Measurements from ENCODE around the gene GNAT1. TPM values are rescaled to one million over a fixed set of nuclear protein-coding genes. Genes with fewer than 3 reads are reported as not detected.

GNAT1 gene
- polyA plus RNA-seq, 1 experiment: not detected

DNA sequence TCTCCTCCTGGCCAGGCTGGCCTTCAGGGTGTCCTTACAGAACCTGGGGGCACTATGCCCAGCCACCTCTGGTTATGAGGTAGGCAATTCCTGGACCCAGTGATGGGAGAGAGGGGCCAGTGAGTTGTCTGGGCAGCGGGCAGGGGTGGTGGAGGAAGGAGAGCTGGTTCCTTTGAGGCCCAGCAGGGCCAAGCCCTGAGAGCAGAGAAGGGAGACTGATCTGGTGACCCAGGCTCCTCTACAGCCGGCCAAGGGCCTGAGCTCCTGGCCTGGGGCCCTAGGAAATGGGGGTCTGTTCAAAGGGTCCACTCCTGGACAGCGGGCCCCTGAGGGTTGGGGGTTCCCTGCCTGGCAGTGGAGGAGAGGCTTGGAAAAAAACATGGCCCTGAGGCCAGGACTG lies 21.6 kb downstream of the GNAT1 start:
- Histone ChIP-seq H3K27ac (ENCODE audit: low read depth, low read length) (no peak overlapping the region), H3K9me3 (ENCODE audit: control insufficient read depth, insufficient read depth, low read length) (no peaks in the 10 kb centered on the region), H3K4me3 (ENCODE audit: low read depth, low read length) (no peak overlapping the region), H3K27me3 (ENCODE audit: control insufficient read depth, insufficient read depth, low read length) (peaks cover 15% of the 10 kb centered on the region)
- ChIA-PET POLR2A (no interaction called here), CTCF (interaction anchor here (2.0 to 6.8 kb wide), 3 partner anchors 12 to 18 kb away, joined by 9 to 46 read pairs (median 14); no protein-coding TSS in a partner anchor)
- TF ChIP-seq, protein P1, sequence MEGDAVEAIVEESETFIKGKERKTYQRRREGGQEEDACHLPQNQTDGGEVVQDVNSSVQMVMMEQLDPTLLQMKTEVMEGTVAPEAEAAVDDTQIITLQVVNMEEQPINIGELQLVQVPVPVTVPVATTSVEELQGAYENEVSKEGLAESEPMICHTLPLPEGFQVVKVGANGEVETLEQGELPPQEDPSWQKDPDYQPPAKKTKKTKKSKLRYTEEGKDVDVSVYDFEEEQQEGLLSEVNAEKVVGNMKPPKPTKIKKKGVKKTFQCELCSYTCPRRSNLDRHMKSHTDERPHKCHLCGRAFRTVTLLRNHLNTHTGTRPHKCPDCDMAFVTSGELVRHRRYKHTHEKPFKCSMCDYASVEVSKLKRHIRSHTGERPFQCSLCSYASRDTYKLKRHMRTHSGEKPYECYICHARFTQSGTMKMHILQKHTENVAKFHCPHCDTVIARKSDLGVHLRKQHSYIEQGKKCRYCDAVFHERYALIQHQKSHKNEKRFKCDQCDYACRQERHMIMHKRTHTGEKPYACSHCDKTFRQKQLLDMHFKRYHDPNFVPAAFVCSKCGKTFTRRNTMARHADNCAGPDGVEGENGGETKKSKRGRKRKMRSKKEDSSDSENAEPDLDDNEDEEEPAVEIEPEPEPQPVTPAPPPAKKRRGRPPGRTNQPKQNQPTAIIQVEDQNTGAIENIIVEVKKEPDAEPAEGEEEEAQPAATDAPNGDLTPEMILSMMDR (IDR thresholded peaks at IDR 0.05; ENCODE audit: low read depth, low read length): no peak
- DNase-seq (ENCODE audit: low read depth, low spot score): no peak

DNA sequence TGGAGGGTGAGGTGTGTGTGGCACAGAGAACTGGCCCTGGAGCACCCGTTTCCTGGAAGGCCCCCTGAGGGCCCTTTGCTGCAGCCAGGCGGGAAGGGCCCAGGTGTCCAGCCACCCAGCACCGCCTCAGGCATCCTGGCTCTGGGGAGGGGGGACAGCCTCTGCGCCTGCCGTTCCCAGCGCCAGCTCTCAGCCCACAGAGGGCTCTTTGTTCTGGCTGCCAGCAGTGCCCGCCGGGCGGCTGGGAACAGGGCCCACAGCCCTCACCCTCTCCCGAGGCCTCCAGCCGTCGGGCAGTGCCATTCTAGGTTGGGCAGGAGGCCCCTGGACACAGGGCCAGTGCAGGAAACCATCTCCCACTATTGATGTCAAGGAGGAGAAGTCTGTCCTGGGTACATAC lies 22.0 kb downstream of the GNAT1 start:
- Histone ChIP-seq H3K9me3 (ENCODE audit: control insufficient read depth, insufficient read depth, low read length) (no peaks in the 10 kb centered on the region), H3K27me3 (ENCODE audit: control insufficient read depth, insufficient read depth, low read length) (peaks cover 17% of the 10 kb centered on the region), H3K27ac (ENCODE audit: low read depth, low read length) (no peak overlapping the region), H3K4me3 (ENCODE audit: low read depth, low read length) (no peak overlapping the region)
- TF ChIP-seq, protein P1 (IDR thresholded peaks at IDR 0.05; ENCODE audit: low read depth, low read length): no peak
- no peak for DNase-seq (ENCODE audit: low read depth, low spot score)
- CTCF ChIA-PET: interaction anchor here (2.0 to 6.8 kb wide), 3 partner anchors 12 to 18 kb away, joined by 9 to 46 read pairs (median 14); no protein-coding TSS in a partner anchor
- POLR2A ChIA-PET: no interaction called here

DNA sequence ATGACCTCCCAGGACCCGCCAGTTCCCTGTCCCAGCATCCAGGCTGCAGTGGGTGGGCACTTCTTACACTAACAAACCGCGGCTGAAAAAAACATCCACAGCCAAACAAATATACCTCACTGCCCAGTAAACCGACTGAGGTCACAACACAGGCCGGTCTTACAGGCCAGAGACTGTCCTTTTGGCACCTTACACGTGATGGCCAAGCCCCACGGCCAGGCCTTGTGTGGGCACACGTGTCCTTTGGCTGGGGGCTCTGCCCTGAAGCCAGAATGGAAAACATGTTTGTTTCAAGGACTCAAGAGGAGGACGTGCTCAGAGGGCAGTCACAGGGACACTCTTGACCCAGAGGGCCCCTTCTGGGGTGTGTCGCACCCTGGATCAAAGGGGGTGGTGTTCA lies 23.4 kb downstream of the GNAT1 start:
- Histone ChIP-seq H3K27me3 (ENCODE audit: control insufficient read depth, insufficient read depth, low read length) (peaks cover 15% of the 10 kb centered on the region), H3K9me3 (ENCODE audit: control insufficient read depth, insufficient read depth, low read length) (no peaks in the 10 kb centered on the region), H3K4me3 (ENCODE audit: low read depth, low read length) (no peak overlapping the region), H3K27ac (ENCODE audit: low read depth, low read length) (no peak overlapping the region)
- TF ChIP-seq, protein P1 (IDR thresholded peaks at IDR 0.05; ENCODE audit: low read depth, low read length): no peak
- ChIA-PET CTCF (interaction anchor here (1.9 to 15.6 kb wide), 3 partner anchors 11 to 23 kb away, joined by 5 to 324 read pairs (median 10); partner anchors contain the start of gene GNAT1), POLR2A (no interaction called here)
- no peak for DNase-seq (ENCODE audit: low read depth, low spot score)

DNA sequence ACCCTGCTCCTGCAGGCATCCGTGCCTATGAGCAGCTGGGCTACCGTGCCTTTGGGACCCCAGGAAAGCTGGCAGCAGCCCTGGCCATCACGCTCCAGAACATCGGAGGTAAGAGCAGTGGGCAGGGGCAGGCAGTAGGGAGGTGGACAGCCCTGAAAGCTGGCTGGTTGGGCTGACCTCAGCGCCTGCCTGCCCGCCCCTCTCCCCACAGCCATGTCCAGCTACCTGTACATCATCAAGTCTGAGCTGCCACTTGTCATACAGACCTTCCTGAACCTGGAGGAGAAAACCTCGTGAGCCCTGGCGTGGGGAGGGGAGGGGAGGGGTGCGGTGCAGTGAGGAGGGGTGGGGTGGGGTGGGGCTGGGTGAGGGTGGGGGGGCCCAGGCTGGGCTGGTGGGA lies 24.1 kb downstream of the GNAT1 start:
- CTCF ChIA-PET: interaction anchor here (1.9 to 15.6 kb wide), 3 partner anchors 10 to 23 kb away, joined by 5 to 324 read pairs (median 10); partner anchors contain the start of gene GNAT1
- TF ChIP-seq, protein P1 (IDR thresholded peaks at IDR 0.05; ENCODE audit: low read depth, low read length): no peak
- Histone ChIP-seq H3K9me3 (ENCODE audit: control insufficient read depth, insufficient read depth, low read length) (no peaks in the 10 kb centered on the region), H3K4me3 (ENCODE audit: low read depth, low read length) (no peak overlapping the region), H3K27ac (ENCODE audit: low read depth, low read length) (no peak overlapping the region), H3K27me3 (ENCODE audit: control insufficient read depth, insufficient read depth, low read length) (peaks cover 15% of the 10 kb centered on the region)
- POLR2A ChIA-PET: interaction anchor here (0.5 kb wide), 1 partner anchor 22 kb away, joined by 3 read pairs; no protein-coding TSS in a partner anchor
- DNase-seq (ENCODE audit: low read depth, low spot score): no peak

DNA sequence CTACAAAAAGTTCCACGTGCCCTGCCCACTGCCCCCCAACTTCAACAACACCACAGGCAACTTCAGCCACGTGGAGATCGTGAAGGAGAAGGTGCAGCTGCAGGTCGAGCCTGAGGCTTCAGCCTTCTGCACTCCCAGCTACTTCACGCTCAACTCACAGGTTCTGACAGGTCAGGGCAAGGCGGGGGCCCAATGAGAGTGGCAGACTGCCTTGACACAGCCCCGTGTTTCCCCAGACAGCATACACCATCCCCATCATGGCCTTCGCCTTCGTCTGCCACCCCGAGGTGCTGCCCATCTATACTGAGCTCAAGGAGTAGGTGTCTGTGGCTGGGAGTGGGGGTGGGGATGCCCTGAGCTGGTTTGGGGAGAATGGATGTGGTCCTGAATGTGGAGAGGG lies 26.3 kb downstream of the GNAT1 start:
- Histone ChIP-seq H3K9me3 (ENCODE audit: control insufficient read depth, insufficient read depth, low read length) (no peaks in the 10 kb centered on the region), H3K27me3 (ENCODE audit: control insufficient read depth, insufficient read depth, low read length) (peaks cover 15% of the 10 kb centered on the region), H3K27ac (ENCODE audit: low read depth, low read length) (no peak overlapping the region), H3K4me3 (ENCODE audit: low read depth, low read length) (no peak overlapping the region)
- ChIA-PET CTCF (interaction anchor here (15.6 kb wide), 1 partner anchor 25 kb away, joined by 324 read pairs; the partner anchor contains the start of gene GNAT1), POLR2A (interaction anchor here (0.6 kb wide), 1 partner anchor 47 kb away, joined by 3 read pairs; no protein-coding TSS in a partner anchor)
- no peak for DNase-seq (ENCODE audit: low read depth, low spot score)
- TF ChIP-seq, protein P1 (IDR thresholded peaks at IDR 0.05; ENCODE audit: low read depth, low read length): no peak
